Peyer's patch (tissue), 4 donors: ENCODE results near the gene AHCYL2.

Source experiments
- POLR2A ChIP-seq, 2 donors: fragments of 450-650 bp; IDR thresholded peaks; one replicate each; pipeline ENCODE4 v1.5.1; 2017; ENCODE audit warnings: antibody characterized with exemption in 2 of 2, mild to moderate bottlenecking in 2 of 2, moderate library complexity in 2 of 2
- TF ChIP-seq, protein P1 (sequence below), 6 experiments: fragments of 450-650 bp in 4 of 6; fragments of 200-600 bp in 2 of 6; sonication (generic) in 1 of 6; IDR thresholded peaks; one replicate each; pipeline ENCODE4 v1.5.1; 2017 to 2019; ENCODE audit warnings: antibody characterized with exemption in 6 of 6, mild to moderate bottlenecking in 3 of 6, moderate library complexity in 1 of 6

DNA sequence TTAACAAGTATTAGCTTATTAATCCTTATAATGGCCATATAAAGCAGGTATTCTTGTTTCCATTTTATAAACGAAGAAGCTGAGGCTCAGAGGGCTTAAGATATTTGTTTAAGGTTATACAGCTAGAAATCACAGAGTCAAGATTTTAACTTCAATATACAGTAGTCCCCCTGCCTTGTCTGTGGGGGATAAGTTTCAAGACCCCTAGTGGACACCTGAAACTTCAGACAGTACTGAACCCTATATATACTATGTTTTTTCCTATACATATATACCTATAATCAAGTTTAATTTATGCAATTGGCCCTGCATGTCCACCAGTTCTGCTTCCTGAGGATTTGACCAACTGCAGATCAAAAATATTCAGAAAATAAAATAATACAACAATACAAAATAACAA, 165.0 kb downstream of the AHCYL2 start:
- TF ChIP-seq, protein P1, sequence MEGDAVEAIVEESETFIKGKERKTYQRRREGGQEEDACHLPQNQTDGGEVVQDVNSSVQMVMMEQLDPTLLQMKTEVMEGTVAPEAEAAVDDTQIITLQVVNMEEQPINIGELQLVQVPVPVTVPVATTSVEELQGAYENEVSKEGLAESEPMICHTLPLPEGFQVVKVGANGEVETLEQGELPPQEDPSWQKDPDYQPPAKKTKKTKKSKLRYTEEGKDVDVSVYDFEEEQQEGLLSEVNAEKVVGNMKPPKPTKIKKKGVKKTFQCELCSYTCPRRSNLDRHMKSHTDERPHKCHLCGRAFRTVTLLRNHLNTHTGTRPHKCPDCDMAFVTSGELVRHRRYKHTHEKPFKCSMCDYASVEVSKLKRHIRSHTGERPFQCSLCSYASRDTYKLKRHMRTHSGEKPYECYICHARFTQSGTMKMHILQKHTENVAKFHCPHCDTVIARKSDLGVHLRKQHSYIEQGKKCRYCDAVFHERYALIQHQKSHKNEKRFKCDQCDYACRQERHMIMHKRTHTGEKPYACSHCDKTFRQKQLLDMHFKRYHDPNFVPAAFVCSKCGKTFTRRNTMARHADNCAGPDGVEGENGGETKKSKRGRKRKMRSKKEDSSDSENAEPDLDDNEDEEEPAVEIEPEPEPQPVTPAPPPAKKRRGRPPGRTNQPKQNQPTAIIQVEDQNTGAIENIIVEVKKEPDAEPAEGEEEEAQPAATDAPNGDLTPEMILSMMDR (IDR thresholded peaks at IDR 0.05), result no peak
- TF ChIP-seq POLR2A (IDR thresholded peaks at IDR 0.05), result no peak
